ENCODE results near the gene CNBP. TPM values are rescaled to one million over a fixed set of nuclear protein-coding genes. Genes with fewer than 3 reads are reported as not detected.

CNBP gene
- total RNA-seq, 1 experiment from 2014 or later, result 438 TPM

DNA sequence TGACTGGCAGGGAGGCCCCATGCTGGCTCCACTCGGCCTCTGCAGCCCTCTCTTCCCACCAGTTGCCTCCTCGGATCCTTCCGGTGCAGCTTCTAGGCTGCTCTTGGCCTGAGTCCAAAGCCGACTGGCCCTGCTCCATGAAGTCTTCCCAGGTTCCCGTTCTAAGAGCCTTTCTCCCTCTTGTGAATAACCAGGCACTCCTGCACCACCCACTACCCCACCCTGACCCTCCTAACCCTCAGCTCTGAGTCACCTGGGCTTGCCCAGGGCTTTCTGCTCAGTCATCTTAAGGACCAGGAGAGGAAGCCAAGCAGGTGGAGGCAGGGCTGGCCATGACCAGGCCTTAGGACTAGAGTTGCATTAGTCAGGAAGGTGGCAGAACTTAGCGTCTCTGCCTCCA lies 28.1 kb upstream of the CNBP start:
- Histone ChIP-seq H3K36me3 (ENCODE audit: insufficient read depth, low read length, poor library complexity, severe bottlenecking) (no peaks in the 10 kb centered on the region), H3K27me3 (replicated peaks; ENCODE audit: insufficient read depth, low read depth, low read length, poor library complexity) (no peaks in the 10 kb centered on the region), H3K9me3 (ENCODE audit: low read depth, low read length, poor library complexity, severe bottlenecking) (no peaks in the 10 kb centered on the region), H3K27ac (ENCODE audit: low read depth, low read length, poor library complexity, severe bottlenecking) (no peak overlapping the region), H3K4me3 (ENCODE audit: low read depth, low read length, poor library complexity, severe bottlenecking) (no peak overlapping the region), H3K4me1 (ENCODE audit: insufficient read depth, low read length, poor library complexity, severe bottlenecking) (peaks cover 8% of the 10 kb centered on the region)
- no TSS peak for BruUV-seq (replicated peaks)
- intact Hi-C loops (cut with micrococcal nuclease; ENCODE audit: unreplicated experiment), result no loop called here
- TF ChIP-seq, protein P1, sequence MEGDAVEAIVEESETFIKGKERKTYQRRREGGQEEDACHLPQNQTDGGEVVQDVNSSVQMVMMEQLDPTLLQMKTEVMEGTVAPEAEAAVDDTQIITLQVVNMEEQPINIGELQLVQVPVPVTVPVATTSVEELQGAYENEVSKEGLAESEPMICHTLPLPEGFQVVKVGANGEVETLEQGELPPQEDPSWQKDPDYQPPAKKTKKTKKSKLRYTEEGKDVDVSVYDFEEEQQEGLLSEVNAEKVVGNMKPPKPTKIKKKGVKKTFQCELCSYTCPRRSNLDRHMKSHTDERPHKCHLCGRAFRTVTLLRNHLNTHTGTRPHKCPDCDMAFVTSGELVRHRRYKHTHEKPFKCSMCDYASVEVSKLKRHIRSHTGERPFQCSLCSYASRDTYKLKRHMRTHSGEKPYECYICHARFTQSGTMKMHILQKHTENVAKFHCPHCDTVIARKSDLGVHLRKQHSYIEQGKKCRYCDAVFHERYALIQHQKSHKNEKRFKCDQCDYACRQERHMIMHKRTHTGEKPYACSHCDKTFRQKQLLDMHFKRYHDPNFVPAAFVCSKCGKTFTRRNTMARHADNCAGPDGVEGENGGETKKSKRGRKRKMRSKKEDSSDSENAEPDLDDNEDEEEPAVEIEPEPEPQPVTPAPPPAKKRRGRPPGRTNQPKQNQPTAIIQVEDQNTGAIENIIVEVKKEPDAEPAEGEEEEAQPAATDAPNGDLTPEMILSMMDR (conservative IDR thresholded peaks at IDR 0.05; ENCODE audit: low read depth, low read length), result no peak
- no peak for TF ChIP-seq EZH2 (IDR thresholded peaks at IDR 0.05; ENCODE audit: borderline replicate concordance, low read depth, low read length, poor library complexity, severe bottlenecking)
- DNase-seq (ENCODE audit: low spot score), result peak; percentile 81
- ChIA-PET POLR2A (ENCODE audit: low non-redundant PET) (no interaction called here), CTCF (no interaction called here)

DNA sequence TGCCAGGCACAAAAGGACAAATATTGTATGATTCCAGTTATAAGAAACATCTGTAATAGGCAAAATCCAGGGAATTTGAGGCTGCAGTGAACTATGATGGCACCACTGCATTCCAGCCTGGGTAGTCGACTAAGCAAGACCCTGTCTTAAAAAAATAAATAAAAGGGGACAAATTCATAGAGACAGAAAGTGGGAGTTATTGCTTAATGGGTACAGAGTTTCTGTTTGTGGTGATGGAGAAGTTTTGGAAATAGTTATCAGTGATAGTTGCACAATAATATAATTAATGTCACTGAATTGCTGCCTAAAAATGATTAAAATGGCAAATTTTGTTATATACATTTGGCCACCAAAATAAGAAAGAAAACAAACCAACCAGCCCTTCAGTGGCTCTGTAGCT lies 27.6 kb upstream of the CNBP start:
- H3K4me3 ChIP-seq (ENCODE audit: low read depth, low read length, poor library complexity, severe bottlenecking), result no peak overlapping the region
- intact Hi-C loops (cut with micrococcal nuclease; ENCODE audit: unreplicated experiment), result no loop called here
- TF ChIP-seq, protein P1 (conservative IDR thresholded peaks at IDR 0.05; ENCODE audit: low read depth, low read length), result no peak
- BruUV-seq (replicated peaks), result no TSS peak
- DNase-seq (ENCODE audit: low spot score), result no peak
- CTCF ChIA-PET, result no interaction called here
- no peaks in the 10 kb centered on the region for H3K9me3 ChIP-seq (ENCODE audit: low read depth, low read length, poor library complexity, severe bottlenecking)
- H3K4me1 ChIP-seq (ENCODE audit: insufficient read depth, low read length, poor library complexity, severe bottlenecking), result peaks cover 8% of the 10 kb centered on the region
- POLR2A ChIA-PET (ENCODE audit: low non-redundant PET), result no interaction called here
- no peaks in the 10 kb centered on the region for H3K36me3 ChIP-seq (ENCODE audit: insufficient read depth, low read length, poor library complexity, severe bottlenecking)
- H3K27me3 ChIP-seq (replicated peaks; ENCODE audit: insufficient read depth, low read depth, low read length, poor library complexity), result no peaks in the 10 kb centered on the region
- H3K27ac ChIP-seq (ENCODE audit: low read depth, low read length, poor library complexity, severe bottlenecking), result no peak overlapping the region

DNA sequence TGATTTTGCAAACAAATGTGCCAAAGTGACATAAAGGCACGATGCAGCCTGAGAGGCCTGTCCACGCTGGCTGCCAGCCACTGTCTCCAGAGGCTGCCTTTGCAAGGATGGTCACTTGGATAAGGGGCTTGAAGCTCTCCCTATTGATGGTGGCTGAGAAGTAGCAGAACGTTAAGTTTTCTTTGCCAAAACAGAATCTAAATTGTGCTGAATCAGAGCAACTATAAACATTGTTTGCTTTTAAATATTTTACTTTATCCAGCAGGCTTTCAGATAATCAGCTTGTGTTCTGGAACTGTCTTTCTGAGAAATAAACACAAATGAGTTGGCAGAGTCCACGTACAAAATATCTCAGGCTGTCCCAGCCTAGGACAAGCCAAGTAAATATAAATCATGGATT lies 23.8 kb upstream of the CNBP start:
- no peak for DNase-seq (ENCODE audit: low spot score)
- intact Hi-C loops (cut with micrococcal nuclease; ENCODE audit: unreplicated experiment), result no loop called here
- ChIA-PET POLR2A (ENCODE audit: low non-redundant PET) (interaction anchor here (0.7 kb wide), 1 partner anchor 17 kb away, joined by 4 read pairs; no protein-coding TSS in a partner anchor), CTCF (no interaction called here)
- BruUV-seq (replicated peaks), result no TSS peak
- Histone ChIP-seq H3K27ac (ENCODE audit: low read depth, low read length, poor library complexity, severe bottlenecking) (no peak overlapping the region), H3K4me3 (ENCODE audit: low read depth, low read length, poor library complexity, severe bottlenecking) (no peak overlapping the region), H3K36me3 (ENCODE audit: insufficient read depth, low read length, poor library complexity, severe bottlenecking) (no peaks in the 10 kb centered on the region), H3K9me3 (ENCODE audit: low read depth, low read length, poor library complexity, severe bottlenecking) (no peaks in the 10 kb centered on the region), H3K27me3 (replicated peaks; ENCODE audit: insufficient read depth, low read depth, low read length, poor library complexity) (no peaks in the 10 kb centered on the region), H3K4me1 (ENCODE audit: insufficient read depth, low read length, poor library complexity, severe bottlenecking) (peaks cover 8% of the 10 kb centered on the region)
- TF ChIP-seq, protein P1 (conservative IDR thresholded peaks at IDR 0.05; ENCODE audit: low read depth, low read length), result no peak

Data from A673 (cell line).